Natural killer cell treated with Interleukin-12 subunit alpha and Interleukin-12 subunit beta and Interleukin-15 and Interleukin-18, amount 100 ng/mL, for 72 hours (primary cell): ENCODE data around the gene NFIA. TPM values are rescaled to one million over a fixed set of nuclear protein-coding genes. Genes with fewer than 3 reads are reported as not detected.

Experiments
- ATAC-seq, 2 donors: fragments of 150-1000 bp; cut with Tn5 transposase in 1 of 2; sonication (Bioruptor Pico), chemical (Tn5 transposase) in 1 of 2; 2 replicates each; pipeline ENCODE4 v1.10.0; 2021
- DNase-seq: peaks from one replicate; pipeline ENCODE4 v3.0.0; 2022; ENCODE audit warnings: low spot score
- H3K27ac Mint-ChIP-seq, 2 donors: 1 replicate in 1 of 2; 2 replicates in 1 of 2; pipeline ENCODE4 v1.8.0; 2022; ENCODE audit warnings: mixed read lengths in 2 of 2, mild to moderate bottlenecking in 1 of 2, moderate library complexity in 1 of 2
- H3K27me3 Mint-ChIP-seq, 2 donors: 1 replicate in 1 of 2; 2 replicates in 1 of 2; pipeline ENCODE4 v1.8.0; 2022; ENCODE audit warnings: mixed read lengths in 2 of 2
- H3K36me3 Mint-ChIP-seq: one replicate; pipeline ENCODE4 v1.8.0; 2022; ENCODE audit warnings: mixed read lengths
- H3K4me1 Mint-ChIP-seq, 2 donors: 1 replicate in 1 of 2; 2 replicates in 1 of 2; pipeline ENCODE4 v1.8.0; 2022; ENCODE audit warnings: low read depth in 2 of 2, mixed read lengths in 2 of 2, mild to moderate bottlenecking in 1 of 2
- H3K4me3 Mint-ChIP-seq: one replicate; pipeline ENCODE4 v1.8.0; 2022; ENCODE audit warnings: mixed read lengths
- H3K9me3 Mint-ChIP-seq: 2 replicates; pipeline ENCODE4 v1.8.0; 2022; ENCODE audit warnings: mixed read lengths
- total RNA-seq, 2 donors: library from RNA; stranded (reverse); gene quantifications; one replicate each; pipeline ENCODE4 v1.2.3, GENCODE V29; 2022

NFIA gene
- total RNA-seq, 2 donors from 2014 or later = 0.14 to 7.3 TPM

DNA sequence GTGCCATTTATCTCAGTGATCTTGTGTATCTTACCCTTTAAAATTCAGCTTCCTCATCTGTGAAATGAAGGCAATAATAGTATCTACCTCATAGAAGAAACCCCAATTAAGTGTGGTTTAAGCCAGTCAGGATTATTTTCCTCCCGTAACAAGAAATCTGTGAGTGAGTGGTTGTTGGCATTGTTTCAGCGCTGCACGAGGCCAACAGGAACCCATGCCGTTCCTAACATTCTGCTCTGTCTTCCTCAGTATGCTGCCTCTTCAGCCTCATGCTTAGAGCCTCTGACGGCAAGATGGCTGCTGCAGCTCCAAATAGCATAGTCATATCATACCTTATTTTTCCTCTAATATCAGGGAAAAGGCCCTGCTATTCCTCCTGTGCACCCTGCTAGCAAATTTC, 352.9 kb downstream of the NFIA start:
- DNase-seq = no peak
- Mint-ChIP-seq H3K9me3 (no peaks in the 10 kb centered on the region), H3K36me3 (no peaks in the 10 kb centered on the region), H3K27me3 (peaks cover 0 to 8% of the 10 kb centered on the region in 2 donors), H3K27ac (no peak overlapping the region), H3K4me1 (peaks cover 0 to 3% of the 10 kb centered on the region in 2 donors), H3K4me3 (no peak overlapping the region)
- ATAC-seq = no peak

DNA sequence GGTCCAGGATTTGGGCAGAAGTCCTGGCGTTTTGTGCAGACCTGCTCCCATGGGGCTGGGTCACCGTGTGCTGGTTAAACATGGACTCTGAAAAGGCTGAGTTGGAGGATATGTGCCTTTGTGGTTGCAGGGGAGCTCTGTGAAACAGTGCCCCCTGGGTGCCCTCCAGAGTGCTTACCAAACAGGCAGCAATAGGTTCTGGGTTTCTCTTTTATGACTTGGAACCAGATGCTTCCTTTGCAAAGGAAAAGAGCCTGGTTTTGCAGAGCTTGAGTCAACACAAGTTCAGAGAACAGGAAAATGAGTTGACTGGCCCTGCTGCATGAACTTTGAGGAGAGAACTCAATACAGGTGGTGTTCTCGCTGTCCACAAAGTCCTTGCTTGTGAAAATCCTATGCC, 353.7 kb downstream of the NFIA start:
- Mint-ChIP-seq H3K27me3 (peaks cover 0 to 6% of the 10 kb centered on the region in 2 donors), H3K36me3 (no peaks in the 10 kb centered on the region), H3K4me3 (no peak overlapping the region), H3K27ac (no peak overlapping the region), H3K9me3 (no peaks in the 10 kb centered on the region), H3K4me1 (peaks cover 0 to 3% of the 10 kb centered on the region in 2 donors)
- DNase-seq (no peak), ATAC-seq (peak in 1 of 2 donors; percentile 53)

DNA sequence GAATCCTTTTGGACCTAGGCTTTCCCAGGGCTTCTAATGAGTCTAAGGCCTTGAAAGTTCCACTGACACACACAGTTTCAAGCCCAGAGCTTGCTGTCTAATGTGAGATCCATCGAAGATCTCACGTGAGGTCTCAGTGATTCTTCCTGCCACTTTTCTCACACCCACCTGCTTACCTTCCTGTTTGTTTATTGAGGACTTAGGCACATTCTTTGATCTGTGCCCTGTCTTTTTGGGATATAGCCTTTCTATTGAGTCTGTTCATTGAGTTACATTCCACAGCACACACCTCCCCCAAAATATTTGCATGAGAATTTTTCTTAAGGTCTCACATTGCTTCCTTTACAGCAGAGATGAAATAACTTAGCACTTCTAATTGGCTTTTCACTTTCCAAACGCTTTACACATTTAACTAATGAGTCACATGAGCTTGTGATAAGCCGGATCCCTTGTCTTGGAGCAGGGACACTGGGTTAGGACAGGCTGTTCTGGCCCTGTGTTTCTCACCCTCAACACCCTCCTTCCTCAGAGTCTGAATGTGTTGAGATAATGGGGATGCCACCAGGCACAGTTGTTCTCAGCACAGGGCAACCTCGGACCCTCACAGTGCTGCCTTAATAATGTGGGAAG, 354.2 kb downstream of the NFIA start:
- Mint-ChIP-seq H3K4me1 (peaks cover 0 to 3% of the 10 kb centered on the region in 2 donors), H3K4me3 (no peak overlapping the region), H3K9me3 (no peaks in the 10 kb centered on the region), H3K27me3 (peaks cover 0 to 6% of the 10 kb centered on the region in 2 donors), H3K27ac (no peak overlapping the region), H3K36me3 (no peaks in the 10 kb centered on the region)
- DNase-seq (no peak), ATAC-seq (no peak)

DNA sequence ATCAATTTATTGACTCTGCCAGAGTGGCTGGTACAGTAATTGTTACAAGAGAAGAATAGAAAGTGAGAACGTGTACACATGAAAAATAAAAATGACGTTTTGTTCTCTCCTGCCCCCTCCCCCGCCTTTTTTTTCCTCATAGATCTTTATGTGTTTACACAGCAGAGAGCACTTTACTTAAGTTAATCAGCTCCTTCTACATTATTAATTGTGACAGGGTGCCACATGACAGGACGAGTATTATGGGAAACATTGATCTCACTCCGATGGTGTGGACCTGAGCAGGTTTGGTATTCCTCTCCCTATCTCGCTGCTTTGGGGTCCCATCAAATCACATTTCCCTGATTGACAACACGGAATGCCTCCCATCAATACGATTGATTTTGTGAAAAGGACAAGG, 356.9 kb downstream of the NFIA start:
- Mint-ChIP-seq H3K27me3 (peaks cover 0 to 9% of the 10 kb centered on the region in 2 donors), H3K27ac (no peak overlapping the region), H3K36me3 (no peaks in the 10 kb centered on the region), H3K4me3 (no peak overlapping the region), H3K9me3 (no peaks in the 10 kb centered on the region), H3K4me1 (peaks cover 0 to 5% of the 10 kb centered on the region in 2 donors)
- no peak for DNase-seq
- no peak for ATAC-seq

DNA sequence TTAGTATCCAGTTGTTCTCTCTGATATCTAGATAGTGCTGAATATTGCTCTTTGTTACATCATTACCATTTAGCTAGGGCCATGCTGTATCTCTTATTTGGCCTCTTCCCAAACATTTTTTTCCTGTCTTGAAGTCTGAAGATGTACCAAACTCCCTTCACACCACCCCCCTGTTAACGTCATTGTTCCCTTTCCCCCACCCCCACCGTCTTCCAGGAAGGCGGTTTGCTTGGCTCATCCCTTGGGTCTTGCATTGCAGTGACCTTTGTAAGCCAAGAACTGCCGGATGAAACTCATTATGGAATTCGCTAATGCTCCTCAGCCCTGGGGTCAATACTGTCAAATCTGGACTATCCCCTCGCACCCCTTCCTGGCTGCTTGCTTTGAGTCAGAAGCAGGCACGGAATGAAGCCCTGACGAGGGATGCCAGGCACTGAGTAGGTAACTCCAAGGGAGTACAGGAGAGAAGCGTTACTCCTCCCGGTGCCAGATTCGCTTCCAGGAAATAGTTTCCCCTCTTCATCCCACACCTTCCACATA, 359.4 kb downstream of the NFIA start:
- H3K4me1 Mint-ChIP-seq = peaks cover 0 to 2% of the 10 kb centered on the region in 2 donors
- H3K27me3 Mint-ChIP-seq = peaks cover 0 to 4% of the 10 kb centered on the region in 2 donors
- DNase-seq = no peak
- ATAC-seq = no peak
- no peaks in the 10 kb centered on the region for H3K9me3 Mint-ChIP-seq
- no peak overlapping the region for H3K27ac Mint-ChIP-seq
- H3K36me3 Mint-ChIP-seq = no peaks in the 10 kb centered on the region
- H3K4me3 Mint-ChIP-seq = no peak overlapping the region

DNA sequence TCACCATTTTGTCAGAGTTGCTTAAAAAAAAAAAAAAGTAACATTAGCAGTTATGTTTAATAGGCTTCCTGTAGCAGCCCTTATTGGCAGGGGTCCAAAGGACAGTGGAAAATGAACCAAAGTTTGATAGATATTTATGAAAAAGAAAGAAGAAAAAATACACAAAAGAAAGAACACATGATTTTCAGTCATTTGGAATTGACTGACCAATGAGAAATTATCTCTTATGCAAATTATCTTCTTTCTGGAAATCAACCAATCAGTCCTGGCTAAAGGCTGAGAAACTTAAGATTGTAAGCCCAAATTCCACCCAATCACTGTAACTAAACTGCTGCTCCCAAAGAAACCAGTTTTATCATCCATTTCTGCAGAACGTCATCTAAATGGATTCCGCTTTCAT, 360.2 kb downstream of the NFIA start:
- H3K27ac Mint-ChIP-seq = no peak overlapping the region
- no peaks in the 10 kb centered on the region for H3K9me3 Mint-ChIP-seq
- H3K4me3 Mint-ChIP-seq = no peak overlapping the region
- H3K4me1 Mint-ChIP-seq = peaks cover 0 to 2% of the 10 kb centered on the region in 2 donors
- ATAC-seq (no peak), DNase-seq (no peak)
- peaks cover 0 to 4% of the 10 kb centered on the region in 2 donors for H3K27me3 Mint-ChIP-seq
- no peaks in the 10 kb centered on the region for H3K36me3 Mint-ChIP-seq

DNA sequence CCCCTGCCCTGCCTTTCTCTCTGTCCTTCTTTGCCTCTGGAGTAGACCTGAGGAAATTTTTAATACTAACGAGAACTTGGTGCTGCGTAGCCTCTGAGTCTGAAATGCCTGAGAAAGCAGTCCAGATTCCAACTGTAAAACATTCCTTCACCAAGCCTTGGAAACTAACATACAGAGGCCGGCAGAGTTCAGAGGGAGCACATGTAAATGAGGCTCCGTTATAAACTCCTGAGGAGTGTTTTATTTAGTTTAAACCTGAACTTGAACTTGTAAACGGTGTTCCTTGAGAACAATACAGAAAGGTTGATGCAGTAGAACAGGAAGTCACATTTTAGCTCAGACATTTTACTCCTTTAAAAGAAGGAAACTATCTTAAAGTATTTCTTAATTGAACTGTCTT, 361.9 kb downstream of the NFIA start:
- Mint-ChIP-seq H3K9me3 (no peaks in the 10 kb centered on the region), H3K27me3 (peaks cover 0 to 2% of the 10 kb centered on the region in 2 donors), H3K4me1 (peaks cover 0 to 2% of the 10 kb centered on the region in 2 donors), H3K4me3 (no peak overlapping the region), H3K27ac (no peak overlapping the region), H3K36me3 (no peaks in the 10 kb centered on the region)
- ATAC-seq = no peak
- DNase-seq = no peak

DNA sequence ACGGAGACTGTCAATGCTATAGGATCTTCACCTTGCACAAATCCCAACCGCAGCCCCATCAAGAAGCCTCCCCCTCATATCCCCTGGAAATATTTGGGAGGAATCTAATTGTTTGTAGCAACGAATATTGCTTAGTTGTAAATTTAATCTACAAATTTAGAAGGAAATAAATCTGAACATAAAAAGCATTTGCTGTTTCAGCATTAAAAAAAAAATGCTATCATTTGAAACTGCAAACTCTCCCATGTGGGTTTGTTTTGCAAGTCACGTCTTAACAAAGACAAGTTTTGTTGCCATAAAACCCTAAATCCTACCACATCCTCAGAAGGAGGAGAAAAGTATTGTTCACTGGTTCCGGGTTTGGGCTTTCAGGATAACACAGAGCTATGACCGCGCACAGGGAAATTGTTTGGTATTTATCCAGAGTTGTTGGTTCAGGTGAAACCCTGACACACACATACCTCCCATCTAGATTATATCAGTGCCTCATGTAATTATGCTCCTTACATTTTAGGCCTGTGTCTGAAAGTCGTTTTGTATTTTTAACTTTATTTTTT, 363.0 kb downstream of the NFIA start:
- Mint-ChIP-seq H3K9me3 (no peaks in the 10 kb centered on the region), H3K4me1 (peaks cover 0 to 2% of the 10 kb centered on the region in 2 donors), H3K4me3 (no peak overlapping the region), H3K36me3 (no peaks in the 10 kb centered on the region), H3K27ac (no peak overlapping the region), H3K27me3 (peaks cover 0 to 2% of the 10 kb centered on the region in 2 donors)
- DNase-seq = no peak
- ATAC-seq = no peak

DNA sequence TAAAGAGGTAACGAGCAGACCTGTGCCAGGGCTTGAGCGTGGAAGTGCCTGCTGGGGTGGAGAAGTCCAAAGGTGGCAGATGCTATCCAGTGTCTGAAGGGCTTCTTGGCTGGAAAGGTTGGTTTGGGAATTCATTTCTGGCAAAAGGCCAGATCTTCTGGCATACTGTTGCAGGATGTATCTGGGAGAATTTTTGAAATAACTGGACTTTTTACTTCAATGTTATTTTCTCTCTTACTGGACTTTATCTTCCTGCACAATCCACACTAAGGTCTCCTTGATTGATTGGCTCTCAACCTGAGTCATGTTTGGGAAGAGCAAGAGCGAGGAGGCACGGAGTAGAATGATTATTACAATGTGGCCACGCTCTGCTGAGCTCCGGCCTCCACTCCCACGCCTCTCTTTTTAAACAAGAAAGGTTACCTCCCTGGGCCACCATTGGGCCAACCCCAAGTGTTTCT, 364.2 kb downstream of the NFIA start:
- H3K27me3 Mint-ChIP-seq = peaks cover 0 to 2% of the 10 kb centered on the region in 2 donors
- H3K4me3 Mint-ChIP-seq = no peak overlapping the region
- no peaks in the 10 kb centered on the region for H3K9me3 Mint-ChIP-seq
- no peak overlapping the region for H3K27ac Mint-ChIP-seq
- no peak for DNase-seq
- H3K36me3 Mint-ChIP-seq = no peaks in the 10 kb centered on the region
- no peak for ATAC-seq
- H3K4me1 Mint-ChIP-seq = peaks cover 0 to 2% of the 10 kb centered on the region in 2 donors

DNA sequence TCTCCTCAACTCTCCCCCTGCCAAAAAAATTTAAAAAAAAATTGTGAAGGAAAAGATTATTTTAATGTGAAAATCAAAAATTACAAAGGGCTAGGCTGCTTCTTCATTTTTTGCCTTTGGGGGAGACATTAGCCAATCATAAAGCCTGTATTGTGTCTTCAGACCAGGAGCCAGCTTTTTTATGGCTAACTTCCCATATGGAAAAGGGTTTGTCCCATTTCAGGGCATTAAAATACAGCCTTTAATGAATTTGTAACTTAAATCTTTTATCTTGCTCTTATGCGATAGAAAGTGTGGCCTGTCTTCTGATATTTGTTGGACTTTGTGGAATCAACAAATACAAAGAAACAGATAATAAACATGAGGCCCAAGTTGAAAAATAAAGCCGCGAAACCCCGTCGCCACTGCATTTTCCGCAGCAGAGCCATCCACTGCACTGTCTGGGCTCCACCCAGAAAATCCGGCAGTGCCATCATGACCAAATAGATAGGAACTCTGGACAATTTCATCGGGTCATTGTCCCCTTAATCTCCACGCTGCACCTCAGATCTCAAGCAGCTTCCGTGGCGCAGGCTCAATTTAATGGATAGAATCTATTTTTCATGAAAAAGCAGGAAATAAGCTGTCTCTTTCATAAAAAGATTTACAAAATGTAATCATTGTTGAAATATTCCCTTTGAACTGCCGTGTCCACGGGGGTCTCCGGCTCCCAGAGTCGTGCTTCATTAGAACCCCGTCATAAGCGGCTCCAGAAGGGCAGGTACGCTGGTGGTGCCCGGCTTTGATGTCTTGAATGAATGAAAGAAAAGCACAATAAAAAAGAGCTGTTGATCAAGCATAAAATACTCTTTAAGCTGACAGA, 365.0 kb downstream of the NFIA start:
- no peak for ATAC-seq
- Mint-ChIP-seq H3K27me3 (peaks cover 0 to 2% of the 10 kb centered on the region in 2 donors), H3K4me1 (peaks cover 0 to 2% of the 10 kb centered on the region in 2 donors), H3K4me3 (no peak overlapping the region), H3K36me3 (no peaks in the 10 kb centered on the region), H3K27ac (no peak overlapping the region), H3K9me3 (no peaks in the 10 kb centered on the region)
- no peak for DNase-seq

DNA sequence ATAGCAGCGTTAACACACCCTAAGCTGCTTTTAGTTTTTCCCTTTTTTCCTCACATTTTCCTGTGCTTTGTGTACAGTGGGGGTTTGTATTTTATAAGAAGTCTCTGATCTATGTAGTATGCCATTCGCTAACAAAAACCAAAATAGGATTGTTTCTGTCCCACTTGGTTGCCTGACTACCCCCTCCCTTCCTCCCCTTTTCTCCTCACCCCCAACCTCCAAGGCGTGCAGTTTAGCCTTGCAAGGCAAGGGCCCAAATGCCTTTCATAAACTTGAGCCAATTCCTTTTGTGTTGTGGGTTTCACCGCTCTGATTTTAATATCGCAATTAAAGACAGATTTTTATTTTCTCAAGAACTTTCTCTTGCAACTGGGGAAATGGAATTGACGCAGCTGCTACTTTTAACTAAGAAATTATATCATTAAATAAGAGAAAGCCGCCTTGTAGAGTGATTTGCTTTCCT, 365.6 kb downstream of the NFIA start:
- peaks cover 4% of the 10 kb centered on the region in 2 donors for H3K4me1 Mint-ChIP-seq
- no peaks in the 10 kb centered on the region for H3K9me3 Mint-ChIP-seq
- no peak for DNase-seq
- no peak for ATAC-seq
- no peak overlapping the region for H3K4me3 Mint-ChIP-seq
- H3K36me3 Mint-ChIP-seq = no peaks in the 10 kb centered on the region
- H3K27me3 Mint-ChIP-seq = peaks cover 0 to 2% of the 10 kb centered on the region in 2 donors
- H3K27ac Mint-ChIP-seq = no peak overlapping the region

DNA sequence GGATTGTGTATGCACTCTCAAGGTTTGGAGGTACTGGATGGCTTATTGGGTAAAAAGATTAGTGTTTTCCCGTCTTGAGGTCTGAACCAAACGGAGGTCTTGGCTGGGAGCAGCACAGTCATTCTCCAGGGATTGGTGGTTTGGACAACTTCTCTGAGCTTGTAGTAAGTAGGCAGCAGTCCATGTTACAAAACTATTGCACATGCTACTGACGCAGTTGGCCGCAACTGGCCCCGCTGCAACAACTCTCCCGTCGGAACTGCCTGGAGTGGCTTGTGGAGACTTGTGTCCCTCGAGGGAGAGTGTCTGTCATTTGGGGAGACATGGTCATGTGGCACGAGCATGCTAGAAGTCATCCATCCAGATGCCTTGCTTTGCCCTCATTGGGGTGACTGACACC, 366.6 kb downstream of the NFIA start:
- DNase-seq = no peak
- Mint-ChIP-seq H3K36me3 (no peaks in the 10 kb centered on the region), H3K4me3 (no peak overlapping the region), H3K27me3 (no peaks in the 10 kb centered on the region), H3K4me1 (peaks cover 10 to 13% of the 10 kb centered on the region in 2 donors), H3K9me3 (no peaks in the 10 kb centered on the region), H3K27ac (no peak overlapping the region)
- no peak for ATAC-seq

DNA sequence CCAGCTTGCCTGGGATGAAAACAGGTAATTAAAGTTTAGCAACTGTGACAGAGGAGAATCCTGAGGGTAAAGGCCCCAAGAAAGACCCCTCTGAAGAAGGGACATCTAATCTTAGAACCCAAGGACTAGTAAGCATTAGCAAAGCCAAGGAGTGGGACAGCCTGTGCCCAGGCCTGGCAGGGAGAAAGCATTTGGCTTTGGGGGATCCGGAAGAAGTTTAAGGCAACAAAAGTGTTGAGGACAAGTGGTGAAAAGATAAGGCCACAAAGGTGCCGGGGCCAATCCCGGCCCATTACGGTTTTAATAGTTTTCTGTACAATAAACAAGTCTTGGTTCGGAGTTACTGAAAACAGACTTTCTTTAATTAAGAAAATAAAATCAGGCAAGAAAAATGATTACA, 367.0 kb downstream of the NFIA start:
- Mint-ChIP-seq H3K27me3 (no peaks in the 10 kb centered on the region), H3K36me3 (no peaks in the 10 kb centered on the region), H3K27ac (no peak overlapping the region), H3K4me3 (no peak overlapping the region), H3K9me3 (no peaks in the 10 kb centered on the region), H3K4me1 (peaks cover 10 to 13% of the 10 kb centered on the region in 2 donors)
- ATAC-seq (no peak), DNase-seq (no peak)

DNA sequence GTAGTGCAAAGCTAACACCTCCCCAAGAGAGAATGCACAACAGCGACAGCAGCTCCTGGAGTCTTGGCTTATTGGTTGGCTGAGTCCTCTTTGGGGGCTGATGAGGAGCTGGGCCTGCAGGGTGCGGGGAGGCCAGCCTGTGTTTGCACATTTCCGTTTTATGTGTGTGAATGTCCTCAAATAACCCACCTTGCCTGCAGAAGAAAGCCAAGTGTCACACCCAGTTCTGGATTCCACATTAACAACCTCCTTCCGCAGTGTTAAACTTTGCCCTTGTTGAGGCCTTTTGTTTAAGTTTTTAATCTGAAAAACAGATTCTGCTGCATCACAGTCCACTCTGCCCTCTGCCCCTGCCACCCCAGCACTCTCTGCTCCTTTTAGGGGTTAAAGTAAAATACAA, 368.1 kb downstream of the NFIA start:
- Mint-ChIP-seq H3K27me3 (peaks cover 0 to 4% of the 10 kb centered on the region in 2 donors), H3K27ac (no peak overlapping the region)

More for the DNA sequence above, 368.1 kb downstream of the NFIA start:
- Mint-ChIP-seq H3K4me1 (peaks cover 10 to 17% of the 10 kb centered on the region in 2 donors), H3K9me3 (no peaks in the 10 kb centered on the region), H3K36me3 (no peaks in the 10 kb centered on the region), H3K4me3 (no peak overlapping the region)
- ATAC-seq = no peak
- DNase-seq = no peak
